ENCODE measurements around the gene AANAT.
"Not testable (repeated sequence)": the region's sequence is repeated elsewhere in the genome, so short reads cannot be mapped to it uniquely, and the experiment has no call there.

AANAT gene

DNA sequence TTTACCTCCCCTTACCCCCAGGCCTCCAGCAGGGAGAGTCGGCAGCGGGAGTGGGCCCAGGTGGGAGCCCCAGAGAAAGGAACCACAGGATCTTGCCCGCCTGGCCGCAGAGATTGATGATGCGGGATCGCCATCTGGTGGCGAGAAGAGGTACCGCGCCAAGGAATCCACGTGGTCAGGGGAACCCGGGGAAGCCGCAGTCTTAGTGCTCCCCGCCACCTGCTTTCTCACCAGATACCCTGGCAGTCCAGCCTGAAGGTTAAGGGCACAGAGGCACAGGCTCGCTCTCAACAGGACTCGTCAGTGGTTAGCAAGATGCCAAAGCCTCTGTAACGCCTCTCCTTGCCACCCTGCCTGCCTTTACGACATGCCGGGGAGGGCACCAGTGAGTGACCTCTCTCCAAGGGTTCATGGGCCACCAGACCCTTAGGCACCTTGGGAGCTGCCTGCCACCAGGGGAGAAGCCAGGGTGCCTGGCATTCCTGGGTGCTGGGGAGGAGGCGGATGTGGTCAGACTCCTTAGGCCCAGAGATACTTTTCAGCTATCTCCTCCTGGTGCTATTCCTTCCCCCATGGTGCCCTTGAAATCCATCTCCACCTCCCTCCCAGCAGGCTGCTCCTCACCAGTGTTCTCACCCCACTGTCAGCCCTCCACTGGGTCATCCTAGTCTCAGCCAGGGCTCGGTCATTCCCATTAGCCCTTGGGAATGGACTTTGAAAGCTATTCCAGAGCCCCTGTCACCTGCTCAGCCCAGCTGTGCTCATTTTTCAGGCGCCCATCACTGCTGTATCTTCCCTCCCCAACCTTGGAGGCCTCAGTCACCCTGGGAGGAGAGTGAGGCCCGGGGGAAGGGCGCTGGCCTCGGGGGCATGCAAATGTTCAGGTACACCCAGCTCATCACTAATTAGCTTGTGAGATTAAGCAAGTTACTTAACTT lies 39.3 kb downstream of the AANAT start:
- peak; percentile 86 for DNase-seq (ENCODE audit: low spot score)

DNA sequence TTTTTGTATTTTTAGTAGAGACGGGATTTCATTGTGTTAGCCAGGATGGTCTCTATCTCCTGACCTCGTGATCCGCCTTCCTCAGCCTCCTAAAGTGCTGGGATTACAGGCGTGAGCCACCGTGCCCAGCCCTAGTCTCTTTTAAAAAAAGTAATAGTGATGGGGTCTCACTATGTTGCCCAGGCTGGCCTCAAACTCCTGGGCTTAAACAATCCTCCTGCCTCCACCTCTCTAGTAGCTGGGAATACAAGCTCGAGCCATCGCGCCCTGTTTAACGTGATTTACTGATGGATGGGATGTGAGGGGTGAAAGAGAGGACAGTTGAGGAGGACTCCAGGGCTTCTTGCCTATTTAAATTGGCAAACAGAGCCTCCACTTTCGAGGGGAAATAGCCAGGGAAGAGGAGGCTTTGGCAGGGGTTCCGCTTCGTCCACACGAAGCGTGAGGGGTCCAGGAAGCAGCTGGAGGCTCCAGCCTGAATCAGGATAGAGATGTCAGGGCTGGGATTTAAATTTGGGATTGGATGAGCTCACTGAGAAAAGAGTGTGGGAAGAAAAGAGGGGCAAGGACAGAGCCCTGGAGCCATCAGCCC lies 41.2 kb downstream of the AANAT start:
- DNase-seq (ENCODE audit: low spot score) = not testable (repeated sequence)

DNA sequence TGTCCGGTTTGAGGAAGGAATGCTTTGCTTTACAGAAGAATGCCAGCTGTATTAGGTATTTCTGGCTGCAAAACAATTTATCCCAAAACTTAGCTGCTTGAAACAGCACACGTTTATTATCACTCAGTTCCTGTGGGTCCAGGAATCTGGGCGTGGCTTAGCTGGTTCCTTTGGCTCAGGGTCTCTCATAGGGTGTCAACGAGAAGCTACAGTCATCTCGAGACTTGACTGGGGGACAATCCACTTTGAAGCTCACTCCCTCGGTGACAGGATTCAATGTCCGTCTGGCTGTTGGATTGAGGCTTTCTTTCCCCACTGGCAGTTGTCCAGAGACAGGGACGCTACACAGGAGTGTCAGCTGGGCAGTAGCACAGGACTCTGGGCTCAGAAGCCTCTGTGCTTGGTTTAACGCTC lies 43.4 kb downstream of the AANAT start:
- DNase-seq (ENCODE audit: low spot score) = no peak

DNA sequence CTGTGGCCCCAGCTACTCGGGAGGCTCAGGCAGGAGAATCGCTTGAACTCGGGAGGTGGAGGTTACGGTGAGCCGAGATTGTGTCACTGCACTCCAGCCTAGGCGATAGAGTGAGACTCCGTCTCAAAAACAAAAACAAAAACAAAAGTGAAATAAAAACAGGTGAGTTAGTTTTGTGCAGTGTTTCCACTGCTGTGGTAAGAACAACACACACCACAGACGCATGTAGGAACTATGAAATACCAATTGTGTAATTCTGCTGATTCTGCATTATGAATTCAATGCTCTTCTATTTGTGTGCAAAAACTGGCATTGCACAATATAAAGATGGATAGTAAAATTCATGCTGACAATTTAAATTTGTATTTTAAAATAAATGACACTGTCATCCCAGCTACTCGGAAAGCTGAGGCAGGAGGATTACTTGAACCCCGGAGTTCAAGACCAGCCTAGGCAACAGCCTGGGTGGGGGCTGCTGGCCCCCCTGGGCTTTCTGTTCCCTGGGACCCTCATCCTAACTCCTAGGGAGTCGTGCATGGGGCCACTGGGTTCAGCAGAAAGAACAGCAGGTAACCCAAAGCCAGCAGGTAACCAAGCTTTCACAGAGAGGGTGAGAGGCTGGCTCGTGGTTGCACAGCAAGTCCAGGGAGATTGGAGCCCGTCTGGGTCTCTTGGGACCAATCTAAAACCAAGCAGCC lies 44.4 kb downstream of the AANAT start:
- DNase-seq (ENCODE audit: low spot score) = no peak

DNA sequence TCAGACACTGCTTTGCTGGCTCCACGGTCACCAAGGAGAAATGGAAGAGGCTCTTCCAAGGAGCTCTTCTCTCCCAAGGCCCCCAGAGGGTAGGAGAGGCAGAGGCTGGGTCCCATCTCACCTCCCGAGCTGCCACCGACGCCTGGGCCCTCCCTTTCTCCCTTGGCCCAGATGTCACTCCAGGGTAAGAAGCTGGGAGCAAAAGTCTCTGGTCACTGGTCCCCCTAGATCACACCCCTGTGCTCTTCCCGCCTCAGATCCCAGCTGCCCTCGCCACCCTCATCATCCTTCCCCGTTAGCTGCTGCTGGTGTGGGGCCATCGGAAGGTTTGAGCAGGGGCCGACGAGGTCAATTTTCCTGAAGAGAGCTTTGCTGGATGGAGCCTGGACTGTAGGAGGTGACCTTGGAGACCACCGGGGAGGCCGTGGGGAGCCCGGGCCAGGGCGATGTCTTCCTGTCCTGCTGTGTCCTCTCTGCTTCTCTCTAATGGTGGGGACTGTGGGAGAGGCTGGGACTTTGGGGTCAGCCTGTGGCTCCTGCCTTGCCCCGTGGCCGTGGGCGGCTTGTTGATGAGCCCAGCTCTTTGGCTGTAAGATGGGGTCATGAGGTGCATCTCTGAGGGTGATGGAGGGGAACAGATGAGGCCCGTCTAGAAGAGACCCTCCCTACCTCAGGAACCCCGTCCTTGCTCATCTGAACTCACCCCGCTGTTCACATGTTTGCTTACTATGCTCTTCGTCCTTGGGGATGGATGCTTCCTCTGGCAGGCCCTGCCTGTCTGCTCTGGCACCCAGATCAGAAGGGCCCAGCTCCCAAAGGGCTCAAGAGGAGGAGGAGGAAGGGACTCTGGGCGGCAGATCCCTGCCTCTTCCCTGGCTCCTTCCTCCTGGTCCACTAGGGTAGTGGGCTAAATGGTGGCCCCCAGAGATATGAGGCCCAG lies 45.2 kb downstream of the AANAT start:
- DNase-seq (ENCODE audit: low spot score) = no peak

DNA sequence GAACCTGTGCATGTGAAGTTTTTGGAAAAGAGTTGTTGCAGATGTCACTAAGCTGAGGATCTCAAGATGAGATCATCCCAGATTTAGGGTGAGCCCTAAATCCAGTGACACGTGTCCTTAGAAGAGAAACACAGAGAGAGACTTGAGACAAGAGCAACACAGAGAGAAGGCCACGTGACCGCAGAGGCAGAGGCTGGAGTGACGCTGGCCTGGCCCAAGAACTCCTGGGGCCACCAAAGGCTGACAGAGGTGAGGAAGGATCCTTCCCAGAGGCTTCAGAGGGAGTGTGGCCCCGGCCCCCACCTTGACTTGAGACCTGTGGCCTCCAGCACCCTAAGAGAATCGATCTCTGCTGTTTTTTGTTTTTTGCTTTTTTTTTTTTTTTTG lies 45.9 kb downstream of the AANAT start:
- DNase-seq (ENCODE audit: low spot score) = no peak

DNA sequence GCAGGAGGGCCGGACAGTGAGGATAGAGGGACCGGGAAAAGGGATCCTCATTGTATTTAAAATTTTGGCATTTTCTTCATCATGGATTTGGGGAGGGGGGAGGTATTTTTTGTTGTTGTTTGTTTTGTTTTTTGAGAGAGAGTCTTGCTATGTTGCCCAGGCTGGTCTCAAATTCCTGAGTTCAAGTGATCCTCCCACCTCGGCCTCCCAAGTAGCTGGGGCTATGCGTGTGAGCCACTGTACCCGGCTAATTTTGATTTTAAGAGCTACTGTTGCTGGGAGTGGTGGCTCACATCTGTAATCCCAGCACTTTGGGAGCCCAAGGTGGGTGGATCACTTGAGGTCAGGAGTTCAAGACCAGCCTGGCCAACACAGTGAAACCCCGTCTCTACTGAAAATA lies 47.0 kb downstream of the AANAT start:
- not testable (repeated sequence) for DNase-seq (ENCODE audit: low spot score)

DNA sequence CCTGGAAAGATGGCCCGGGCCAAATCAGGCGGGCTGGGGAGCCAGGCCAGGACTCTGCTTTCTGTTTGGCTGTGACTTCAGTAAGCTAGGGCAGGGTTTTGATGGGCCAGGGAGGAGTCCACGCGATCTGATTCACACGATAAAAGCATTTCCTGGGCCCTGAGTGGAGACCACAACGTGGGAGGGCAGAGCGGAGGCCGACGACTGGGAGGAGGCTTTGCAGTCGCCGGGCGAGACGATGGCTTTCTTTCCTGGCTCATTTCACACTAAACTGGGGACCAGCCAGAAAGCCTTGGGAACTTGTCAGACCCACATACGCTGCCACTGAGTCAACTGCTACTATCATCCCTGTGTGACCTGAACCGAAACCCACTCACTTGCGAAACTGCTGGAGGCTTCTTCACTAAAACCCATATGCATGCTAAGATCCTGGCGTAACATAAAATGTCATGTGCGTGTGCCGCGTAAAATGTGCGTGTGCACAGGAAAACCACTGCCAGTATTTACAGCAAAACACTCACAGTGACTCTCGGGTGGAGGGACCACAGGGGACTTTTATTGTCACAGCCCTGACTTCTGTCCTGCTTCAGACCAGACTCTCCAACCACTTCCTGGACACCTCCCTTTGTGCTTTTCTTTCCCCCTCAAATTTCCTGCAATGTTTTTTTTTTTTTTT lies 48.0 kb downstream of the AANAT start:
- no peak for DNase-seq (ENCODE audit: low spot score)

DNA sequence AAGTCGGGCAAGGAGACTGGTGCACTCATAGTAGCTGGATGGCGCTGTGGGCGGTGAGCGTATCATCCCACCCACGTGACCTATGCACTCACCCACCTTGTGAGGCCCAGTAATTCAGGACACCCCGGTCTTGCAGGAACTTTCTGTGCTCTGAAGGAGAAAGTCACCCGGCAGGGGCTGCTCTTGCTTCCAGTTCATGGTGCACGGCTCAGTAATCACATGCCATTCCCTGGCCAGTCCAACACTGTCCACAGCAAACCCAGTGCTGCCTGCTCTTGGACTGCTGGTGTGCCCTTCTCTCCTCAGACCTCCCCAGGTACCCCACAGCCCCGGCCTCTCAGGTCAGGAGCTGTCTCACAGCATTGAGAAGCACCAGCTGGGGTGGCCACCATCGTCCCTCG lies 50.2 kb downstream of the AANAT start:
- no peak for DNase-seq (ENCODE audit: low spot score)

DNA sequence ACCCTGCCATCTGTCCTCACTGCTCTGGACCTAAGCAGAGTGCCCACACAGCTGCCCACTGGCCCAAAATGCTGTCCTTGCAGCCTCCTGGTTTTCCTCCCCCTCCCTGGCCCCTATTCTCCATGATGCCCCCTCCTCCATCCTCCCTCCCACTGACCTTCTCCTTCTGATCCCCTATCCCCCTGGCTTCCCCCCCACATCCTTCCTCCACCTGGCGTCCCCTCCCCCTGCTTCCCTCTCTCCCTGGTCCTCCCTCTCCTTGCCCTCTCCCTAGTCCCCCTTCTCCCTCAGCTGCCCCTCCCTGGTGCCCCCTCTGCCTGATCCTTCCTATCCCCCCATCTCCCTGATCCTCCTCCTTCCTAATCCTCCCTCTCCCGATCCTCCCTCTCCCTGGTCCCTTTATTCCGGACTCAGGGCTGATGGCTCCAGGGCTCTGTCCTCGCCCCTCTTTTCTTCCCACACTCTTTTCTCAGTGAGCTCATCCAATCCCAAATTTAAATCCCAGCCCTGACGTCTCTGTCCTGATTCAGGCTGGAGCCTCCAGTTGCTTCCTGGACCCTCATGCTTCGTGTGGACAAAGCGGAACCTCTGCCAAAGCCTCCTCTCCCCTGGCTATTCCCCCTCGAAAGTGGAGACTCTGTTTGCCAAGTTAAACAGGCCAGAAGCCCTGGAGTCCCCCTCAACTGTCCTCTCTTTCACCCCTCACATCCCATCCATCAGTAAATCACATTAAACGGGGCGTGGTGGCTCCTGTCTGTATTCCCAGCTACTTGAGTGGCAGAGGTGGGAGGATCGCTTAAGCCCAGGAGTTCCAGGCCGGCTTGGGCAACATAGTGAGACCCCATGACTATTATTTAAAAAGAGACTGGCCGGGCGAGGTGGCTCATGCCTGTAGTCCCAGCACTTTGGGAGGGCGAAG lies 51.9 kb downstream of the AANAT start:
- no peak for DNase-seq (ENCODE audit: low spot score)

All from HuH-7.5 (cell line).